Measurements from ENCODE around the gene CRHR1.

The CRHR1 gene

DNA sequence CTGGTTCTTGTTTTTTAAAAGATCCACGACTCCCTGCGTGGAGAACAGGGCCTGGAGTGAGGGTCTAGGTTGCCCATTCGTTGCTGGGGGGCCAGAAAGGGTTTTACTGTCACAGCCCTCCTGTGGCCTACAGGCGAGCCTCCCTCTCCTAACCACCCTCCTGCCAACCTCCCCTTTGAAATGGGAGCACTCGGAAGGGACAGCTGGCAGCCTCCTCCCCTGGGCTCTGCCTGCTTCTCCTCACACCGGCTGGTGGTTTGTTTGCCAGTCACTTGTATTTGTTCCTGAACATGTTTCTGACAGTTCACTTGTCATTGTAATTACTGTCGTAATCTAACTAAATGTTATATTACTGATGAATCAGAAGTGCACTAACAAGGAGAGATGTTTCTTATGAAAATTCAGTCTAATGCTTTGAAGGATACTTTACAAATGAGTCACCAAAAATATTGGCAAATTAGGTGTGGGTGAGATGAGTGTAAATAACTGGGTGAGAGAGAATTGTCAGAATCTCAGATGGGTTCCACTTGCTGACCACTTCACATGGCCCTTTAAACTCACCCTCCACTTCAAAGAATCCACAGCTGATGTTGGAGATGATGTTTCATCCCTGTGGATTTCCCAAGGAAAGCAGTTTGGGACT lies 57.9 kb downstream of the CRHR1 start:
- no peak overlapping the region for H3K4me3 ChIP-seq (ENCODE audit: low read length)
- TF ChIP-seq, protein P1, sequence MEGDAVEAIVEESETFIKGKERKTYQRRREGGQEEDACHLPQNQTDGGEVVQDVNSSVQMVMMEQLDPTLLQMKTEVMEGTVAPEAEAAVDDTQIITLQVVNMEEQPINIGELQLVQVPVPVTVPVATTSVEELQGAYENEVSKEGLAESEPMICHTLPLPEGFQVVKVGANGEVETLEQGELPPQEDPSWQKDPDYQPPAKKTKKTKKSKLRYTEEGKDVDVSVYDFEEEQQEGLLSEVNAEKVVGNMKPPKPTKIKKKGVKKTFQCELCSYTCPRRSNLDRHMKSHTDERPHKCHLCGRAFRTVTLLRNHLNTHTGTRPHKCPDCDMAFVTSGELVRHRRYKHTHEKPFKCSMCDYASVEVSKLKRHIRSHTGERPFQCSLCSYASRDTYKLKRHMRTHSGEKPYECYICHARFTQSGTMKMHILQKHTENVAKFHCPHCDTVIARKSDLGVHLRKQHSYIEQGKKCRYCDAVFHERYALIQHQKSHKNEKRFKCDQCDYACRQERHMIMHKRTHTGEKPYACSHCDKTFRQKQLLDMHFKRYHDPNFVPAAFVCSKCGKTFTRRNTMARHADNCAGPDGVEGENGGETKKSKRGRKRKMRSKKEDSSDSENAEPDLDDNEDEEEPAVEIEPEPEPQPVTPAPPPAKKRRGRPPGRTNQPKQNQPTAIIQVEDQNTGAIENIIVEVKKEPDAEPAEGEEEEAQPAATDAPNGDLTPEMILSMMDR (conservative IDR thresholded peaks at IDR 0.05; ENCODE audit: low read depth, low read length) = no peak
- DNase-seq (ENCODE audit: low read depth) = no peak

DNA sequence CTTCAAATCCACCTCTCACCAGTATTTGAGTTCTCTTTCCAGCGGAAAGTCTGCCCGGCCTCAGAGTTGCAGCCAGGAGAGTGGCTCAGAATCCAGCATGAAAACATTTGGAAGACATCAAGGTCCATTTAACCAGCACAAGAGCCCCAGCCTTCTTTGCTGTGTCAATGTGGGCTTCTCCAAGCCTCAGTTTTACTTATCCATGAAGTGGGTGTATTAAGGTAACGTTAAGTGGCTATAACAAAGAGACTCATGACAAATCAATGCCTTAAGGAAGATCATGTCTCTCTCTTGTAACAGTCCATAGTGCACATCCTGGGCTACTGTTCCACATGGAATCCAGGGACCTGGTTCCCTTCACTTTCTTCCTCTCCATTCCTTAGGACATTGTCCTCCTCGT lies 59.6 kb downstream of the CRHR1 start:
- no peak for DNase-seq (ENCODE audit: low read depth)
- TF ChIP-seq, protein P1 (conservative IDR thresholded peaks at IDR 0.05; ENCODE audit: low read depth, low read length) = no peak
- no peak overlapping the region for H3K4me3 ChIP-seq (ENCODE audit: low read length)

GRCh38 chr17:45844695-45845375 lies 60.7 kb downstream of the CRHR1 start, which contains the start of gene SPPL2C:
TSS of gene SPPL2C (plus strand) at chr17:45844881. CDS start at chr17:45844907, 26 bp downstream.
- no peak for DNase-seq (ENCODE audit: low read depth)
- no peak within 1 kb of the TSS for H3K4me3 ChIP-seq (ENCODE audit: low read length)
- TF ChIP-seq, protein P1 (conservative IDR thresholded peaks at IDR 0.05; ENCODE audit: low read depth, low read length) = no peak

DNA sequence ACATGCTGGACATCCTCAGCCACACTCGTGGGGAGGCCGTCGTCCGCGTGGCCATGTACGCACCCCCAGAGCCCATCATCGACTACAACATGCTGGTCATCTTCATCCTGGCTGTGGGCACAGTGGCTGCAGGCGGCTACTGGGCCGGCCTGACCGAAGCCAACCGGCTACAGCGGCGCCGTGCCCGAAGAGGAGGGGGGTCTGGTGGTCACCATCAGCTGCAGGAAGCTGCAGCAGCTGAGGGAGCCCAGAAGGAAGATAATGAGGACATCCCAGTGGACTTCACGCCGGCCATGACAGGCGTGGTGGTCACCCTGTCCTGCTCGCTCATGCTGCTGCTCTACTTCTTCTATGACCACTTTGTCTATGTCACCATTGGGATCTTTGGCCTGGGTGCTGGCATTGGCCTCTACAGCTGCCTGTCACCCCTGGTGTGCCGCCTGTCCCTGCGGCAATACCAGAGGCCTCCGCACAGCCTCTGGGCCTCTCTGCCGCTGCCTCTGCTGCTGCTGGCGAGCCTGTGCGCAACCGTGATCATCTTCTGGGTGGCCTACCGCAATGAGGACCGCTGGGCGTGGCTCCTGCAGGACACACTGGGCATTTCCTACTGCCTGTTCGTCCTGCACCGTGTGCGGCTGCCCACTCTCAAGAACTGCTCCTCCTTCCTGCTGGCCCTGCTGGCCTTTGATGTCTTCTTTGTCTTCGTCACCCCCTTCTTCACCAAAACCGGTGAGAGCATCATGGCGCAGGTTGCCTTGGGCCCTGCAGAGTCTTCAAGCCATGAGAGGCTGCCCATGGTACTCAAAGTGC lies 61.5 kb downstream of the CRHR1 start:
- DNase-seq (ENCODE audit: low read depth) = no peak
- no peak overlapping the region for H3K4me3 ChIP-seq (ENCODE audit: low read length)
- TF ChIP-seq, protein P1 (conservative IDR thresholded peaks at IDR 0.05; ENCODE audit: low read depth, low read length) = no peak

- TF ChIP-seq, protein P1 (conservative IDR thresholded peaks at IDR 0.05; ENCODE audit: low read depth, low read length) = no peak
- H3K4me3 ChIP-seq (ENCODE audit: low read length) = no peak overlapping the region
- no peak for DNase-seq (ENCODE audit: low read depth)
Observed at GRCh38 chr17:45846223-45846622, 62.1 kb downstream of the CRHR1 start.

GRCh38 chr17:45846646-45847045 lies 62.5 kb downstream of the CRHR1 start:
- no peak for DNase-seq (ENCODE audit: low read depth)
- TF ChIP-seq, protein P1 (conservative IDR thresholded peaks at IDR 0.05; ENCODE audit: low read depth, low read length) = no peak
- no peak overlapping the region for H3K4me3 ChIP-seq (ENCODE audit: low read length)

All from retinal pigment epithelial cell (primary cell).